SHP77 treated with DMSO at 0.1 percent for 48 hours (cell line): ENCODE results near the gene PIF1.

ENCODE experiments used
- DNase-seq: peaks from one replicate; lab custom pipeline; 2025; lab: John Stamatoyannopoulos, UW

PIF1 gene, protein sequence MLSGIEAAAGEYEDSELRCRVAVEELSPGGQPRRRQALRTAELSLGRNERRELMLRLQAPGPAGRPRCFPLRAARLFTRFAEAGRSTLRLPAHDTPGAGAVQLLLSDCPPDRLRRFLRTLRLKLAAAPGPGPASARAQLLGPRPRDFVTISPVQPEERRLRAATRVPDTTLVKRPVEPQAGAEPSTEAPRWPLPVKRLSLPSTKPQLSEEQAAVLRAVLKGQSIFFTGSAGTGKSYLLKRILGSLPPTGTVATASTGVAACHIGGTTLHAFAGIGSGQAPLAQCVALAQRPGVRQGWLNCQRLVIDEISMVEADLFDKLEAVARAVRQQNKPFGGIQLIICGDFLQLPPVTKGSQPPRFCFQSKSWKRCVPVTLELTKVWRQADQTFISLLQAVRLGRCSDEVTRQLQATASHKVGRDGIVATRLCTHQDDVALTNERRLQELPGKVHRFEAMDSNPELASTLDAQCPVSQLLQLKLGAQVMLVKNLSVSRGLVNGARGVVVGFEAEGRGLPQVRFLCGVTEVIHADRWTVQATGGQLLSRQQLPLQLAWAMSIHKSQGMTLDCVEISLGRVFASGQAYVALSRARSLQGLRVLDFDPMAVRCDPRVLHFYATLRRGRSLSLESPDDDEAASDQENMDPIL

DNA sequence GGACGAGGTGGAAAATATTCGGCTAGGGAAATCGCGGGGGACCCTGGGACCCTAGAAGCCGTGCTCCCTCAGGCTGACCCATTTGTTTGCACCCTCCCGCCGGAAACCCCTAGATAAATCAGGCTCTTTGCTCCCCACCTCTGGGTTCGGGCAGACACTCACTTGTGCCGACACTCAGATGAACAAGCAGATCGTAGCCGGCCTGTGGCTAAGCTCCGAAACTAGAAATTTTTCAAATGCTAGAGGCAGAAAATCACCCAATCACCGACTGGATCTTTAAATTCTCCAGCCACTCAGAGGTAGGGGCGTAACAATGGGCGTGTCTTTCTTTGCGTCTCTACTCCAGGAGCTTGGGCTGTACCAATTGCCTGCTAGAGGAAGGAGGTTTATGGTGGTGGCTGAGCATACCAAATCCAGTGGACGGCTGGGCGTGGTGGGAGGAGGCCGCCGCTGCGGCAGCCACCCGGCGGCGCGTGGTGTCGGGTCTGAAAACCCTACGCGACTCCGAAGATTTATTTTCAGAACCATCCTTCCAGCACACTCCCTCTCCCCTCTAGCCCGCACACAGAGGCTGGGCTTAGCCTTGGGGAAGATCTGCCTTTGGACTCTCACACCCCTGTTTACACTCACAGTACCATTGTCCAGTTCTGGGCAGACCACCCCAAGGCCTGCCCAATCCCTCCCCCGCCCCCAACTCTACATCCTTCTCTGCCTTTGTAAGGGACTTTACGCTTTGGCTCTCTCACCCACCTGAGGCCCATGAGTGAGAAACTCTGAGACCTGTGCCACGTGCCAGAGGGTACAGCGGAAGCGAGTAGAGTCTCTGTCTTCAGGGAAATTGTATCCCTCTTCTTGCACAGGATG, at the start of gene PIF1:
TSS of gene PIF1 (minus strand) at position 217 of the 864 bp plus-strand sequence. CDS start 1,312 bp downstream, outside the sequence.
- peak; percentile 99 for DNase-seq

DNA sequence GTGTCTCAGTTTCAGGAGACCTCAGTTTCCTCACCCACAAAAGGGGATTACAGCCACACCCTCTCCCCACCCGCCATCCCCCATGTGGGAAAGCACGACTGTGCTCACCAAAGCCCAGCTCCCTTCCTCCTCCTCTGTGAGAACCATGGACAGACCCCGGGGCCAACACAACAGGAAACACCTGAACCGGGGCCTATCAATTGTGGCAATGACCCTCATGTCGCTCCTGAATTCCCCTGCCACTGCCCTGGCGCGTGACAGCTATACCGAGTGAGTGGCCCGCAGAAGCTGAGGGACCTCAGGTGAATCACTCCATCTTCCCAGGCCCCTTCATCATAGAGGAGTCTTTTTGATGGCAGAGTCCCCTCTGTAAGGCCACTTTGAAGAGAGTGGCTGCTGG, 44.9 kb upstream of the PIF1 start:
- DNase-seq = no peak

DNA sequence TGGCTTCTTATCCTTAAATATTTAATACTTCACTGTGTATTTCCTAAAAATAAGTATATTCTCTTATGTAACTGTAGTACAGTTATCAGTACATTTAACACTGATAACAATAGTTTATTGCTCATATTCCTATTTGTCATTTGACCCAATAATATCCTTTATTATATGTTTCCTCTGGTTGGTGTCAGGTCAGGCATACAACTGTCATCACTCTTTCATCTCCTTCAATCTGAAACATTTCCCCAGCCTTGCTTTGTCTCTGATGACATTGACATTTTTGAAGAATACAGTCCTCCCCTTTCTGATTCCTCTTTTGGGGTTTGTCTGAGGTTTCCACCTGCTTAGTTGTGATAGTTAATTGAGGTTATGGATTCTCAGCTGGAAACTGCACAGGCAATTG, 44.1 kb upstream of the PIF1 start:
- DNase-seq = no peak

DNA sequence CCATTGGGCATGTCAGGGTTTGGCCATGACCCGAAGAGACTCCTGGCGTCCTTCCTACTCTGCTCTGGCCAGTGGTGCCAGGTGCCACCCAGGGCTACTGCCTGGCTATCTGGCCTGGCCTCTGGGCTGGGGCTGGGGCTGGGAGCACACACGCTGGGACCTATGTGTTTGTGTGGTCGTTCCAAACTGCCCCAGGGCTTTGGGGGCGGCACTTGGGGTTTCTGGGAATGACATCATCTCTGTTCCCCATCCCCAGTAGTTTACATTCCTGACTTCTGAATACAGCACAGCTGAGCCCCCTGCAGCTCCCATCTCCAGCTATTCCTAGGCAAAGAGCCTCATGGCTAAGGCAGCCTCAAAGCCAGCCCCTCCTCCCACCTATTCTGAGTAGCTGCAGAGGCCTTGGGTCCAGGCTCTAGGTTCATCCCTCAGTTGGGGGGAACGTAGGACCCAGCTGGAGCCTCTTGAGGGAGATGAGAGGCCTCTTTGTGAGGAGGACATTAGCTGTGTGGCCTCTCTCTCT, 40.6 kb upstream of the PIF1 start:
- no peak for DNase-seq

DNA sequence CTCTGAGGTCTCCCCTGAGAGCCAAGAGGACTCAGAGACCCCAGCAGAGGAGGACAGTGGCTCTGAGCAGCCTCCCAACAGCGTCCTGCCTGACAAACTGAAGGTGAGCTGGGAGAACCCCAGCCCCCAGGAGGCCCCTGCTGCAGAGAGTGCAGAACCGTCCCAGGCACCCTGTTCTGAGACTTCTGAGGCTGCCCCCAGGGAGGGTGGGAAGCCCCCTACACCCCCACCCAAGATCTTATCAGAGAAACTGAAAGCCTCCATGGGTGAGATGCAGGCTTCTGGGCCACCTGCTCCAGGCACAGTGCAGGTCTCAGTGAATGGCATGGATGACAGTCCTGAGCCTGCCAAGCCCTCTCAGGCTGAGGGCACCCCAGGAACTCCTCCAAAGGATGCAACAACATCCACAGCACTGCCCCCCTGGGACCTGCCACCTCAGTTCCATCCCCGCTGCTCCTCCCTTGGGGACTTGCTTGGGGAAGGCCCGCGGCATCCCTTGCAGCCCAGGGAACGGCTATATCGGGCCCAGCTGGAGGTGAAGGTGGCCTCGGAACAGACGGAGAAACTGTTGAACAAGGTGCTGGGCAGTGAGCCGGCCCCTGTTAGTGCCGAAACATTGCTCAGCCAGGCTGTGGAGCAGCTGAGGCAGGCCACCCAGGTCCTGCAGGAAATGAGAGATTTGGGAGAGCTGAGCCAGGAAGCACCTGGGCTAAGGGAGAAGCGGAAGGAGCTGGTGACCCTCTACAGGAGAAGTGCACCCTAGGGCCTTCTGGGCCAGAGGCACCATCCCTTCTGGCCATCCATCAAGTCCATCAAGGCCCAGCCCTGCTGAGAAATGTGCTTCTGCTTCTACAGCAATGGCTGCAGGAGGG, 39.9 kb upstream of the PIF1 start:
- DNase-seq = no peak

DNA sequence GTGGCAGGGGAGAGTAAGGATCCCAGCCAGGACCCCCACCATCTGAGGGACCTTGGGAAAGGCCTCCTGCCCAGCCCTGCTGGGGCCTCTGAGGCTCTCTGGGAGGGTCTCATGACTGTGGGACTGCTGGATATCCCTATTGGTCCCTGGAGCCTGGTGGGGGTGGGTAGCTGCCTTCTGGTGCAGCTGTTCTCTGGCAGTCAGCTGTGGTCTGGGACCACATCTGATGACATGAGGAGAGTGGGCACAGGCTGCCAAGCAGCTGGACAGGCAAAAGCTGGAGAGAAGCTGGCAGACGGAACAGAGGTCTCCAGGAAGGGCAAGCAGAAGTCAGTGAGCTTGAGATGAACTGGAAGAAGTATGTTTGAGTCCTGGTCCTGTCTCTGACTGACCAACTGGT, 38.6 kb upstream of the PIF1 start:
- DNase-seq = no peak

DNA sequence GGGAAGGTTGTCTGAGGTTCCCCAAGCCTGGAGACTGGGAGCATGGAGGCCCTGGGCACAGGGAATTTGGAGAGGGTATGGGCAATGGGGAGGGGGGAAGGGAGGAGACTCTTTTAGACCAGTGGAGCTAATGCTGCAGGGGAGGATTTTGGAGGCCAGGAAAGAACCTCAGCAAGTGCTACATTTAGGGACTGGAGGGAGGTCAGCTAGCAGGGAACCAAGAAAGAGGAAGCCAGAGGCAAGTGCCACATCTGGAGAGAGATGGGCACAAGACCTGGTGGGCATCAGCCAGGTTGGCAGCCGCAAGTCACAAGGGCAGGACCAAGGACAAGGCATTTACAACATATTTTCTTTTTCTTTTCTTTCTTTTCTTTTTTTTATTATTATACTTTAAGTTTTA, 37.0 kb upstream of the PIF1 start:
- no peak for DNase-seq

DNA sequence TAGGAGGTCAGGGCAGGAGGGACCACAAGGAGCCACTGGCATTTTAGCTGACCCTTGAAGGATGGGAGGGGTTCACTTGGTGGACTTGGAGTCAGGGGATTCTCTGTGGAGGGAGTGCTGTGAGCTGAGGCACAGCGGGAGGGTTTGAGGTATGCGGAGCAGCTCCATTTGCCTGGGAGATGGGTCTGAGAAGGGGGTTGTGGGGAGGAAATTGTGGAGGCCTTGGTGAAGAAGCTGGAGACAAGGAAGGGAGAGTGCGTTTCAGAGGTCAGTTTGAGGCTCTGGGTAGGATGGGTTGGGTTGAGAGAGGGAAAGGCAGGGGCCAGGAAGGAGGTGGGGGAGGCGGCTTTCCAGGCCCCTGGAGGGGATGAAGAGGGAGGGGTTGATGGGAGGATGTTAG, 36.5 kb upstream of the PIF1 start:
- DNase-seq = no peak

DNA sequence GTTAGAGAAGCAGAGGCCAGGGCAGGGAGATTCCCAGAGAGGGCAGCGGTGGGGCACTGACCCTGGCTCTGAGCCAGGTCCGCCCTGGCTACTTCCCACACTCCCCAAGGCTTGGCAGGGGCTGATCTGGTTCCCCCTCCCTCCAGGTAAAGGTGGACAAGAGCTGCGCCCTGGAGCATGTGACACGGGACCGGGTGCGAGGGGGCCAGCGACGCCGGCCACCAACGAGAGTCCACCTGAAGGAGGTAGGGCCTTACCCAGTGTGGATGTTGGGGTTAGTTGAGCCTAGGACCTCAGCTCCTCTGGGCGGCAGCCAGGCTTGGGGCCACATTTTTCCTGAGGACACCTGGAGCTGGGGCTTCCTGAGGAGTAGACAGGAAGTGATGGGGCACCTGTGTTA, 35.9 kb upstream of the PIF1 start:
- no peak for DNase-seq

DNA sequence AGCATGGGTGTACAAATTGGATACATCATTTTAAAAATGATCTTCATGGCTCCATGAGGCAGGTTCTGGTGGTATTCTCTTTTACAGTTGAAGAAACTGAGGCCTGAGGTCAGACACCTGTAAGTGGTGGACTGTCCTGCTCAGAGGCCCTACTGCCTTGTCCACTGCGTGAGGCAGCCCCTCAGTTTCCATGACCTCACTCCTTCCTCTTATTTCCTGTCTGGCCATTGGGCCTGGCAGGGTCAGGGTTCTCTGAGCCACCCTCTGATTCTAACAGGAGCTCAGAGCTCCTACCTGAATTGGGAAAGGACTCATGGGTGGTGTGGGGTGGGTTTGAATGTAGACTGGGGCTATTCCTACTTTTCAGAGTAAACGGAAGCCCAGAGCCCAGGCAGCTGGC, 33.8 kb upstream of the PIF1 start:
- no peak for DNase-seq

DNA sequence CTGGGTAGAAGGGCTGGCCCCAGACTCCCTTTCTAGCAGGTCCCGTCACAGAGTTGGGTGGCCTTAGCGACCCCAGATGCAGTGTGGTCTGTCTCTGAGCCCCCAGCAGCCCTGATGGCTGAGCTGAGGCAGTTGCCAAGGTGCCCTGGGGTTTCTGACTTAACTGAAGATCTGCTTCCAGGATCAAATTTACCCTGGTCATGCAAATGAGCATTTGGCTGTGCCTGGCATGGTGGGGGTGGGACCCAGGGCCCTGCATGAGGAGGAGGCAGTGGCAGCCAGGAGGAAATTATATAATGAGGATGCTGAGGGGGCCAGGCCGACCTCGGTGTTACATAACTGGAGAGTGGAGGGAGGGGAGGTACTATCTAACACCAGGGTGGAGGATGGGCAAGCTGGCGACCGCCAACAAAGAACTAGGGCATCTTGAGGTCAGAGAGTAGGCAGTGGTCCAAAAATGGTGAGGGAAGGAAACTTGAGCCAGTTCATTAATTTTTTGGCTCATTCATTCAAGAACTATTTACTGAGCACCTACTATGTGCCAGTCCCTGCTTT, 32.7 kb upstream of the PIF1 start:
- DNase-seq = no peak

DNA sequence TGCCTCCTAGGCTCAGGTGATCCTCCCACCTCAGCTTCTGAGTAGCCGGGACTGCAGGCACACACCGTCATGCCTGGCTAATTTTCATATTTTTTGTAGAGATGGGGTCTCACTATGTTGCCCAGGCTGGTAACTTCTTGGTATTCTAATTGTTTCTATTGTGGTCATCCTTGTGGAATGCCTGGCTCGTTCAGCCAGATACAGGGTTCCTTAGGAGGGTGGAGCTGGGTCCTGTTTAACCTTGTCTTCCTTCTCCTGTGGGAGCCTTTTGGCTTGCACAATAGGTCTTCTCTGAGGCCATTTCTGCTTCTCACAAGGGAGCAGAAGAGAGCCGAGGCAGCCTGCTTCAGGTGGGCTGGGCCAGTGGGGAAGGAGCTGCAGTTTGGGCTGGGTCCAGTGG, 32.0 kb upstream of the PIF1 start:
- no peak for DNase-seq

DNA sequence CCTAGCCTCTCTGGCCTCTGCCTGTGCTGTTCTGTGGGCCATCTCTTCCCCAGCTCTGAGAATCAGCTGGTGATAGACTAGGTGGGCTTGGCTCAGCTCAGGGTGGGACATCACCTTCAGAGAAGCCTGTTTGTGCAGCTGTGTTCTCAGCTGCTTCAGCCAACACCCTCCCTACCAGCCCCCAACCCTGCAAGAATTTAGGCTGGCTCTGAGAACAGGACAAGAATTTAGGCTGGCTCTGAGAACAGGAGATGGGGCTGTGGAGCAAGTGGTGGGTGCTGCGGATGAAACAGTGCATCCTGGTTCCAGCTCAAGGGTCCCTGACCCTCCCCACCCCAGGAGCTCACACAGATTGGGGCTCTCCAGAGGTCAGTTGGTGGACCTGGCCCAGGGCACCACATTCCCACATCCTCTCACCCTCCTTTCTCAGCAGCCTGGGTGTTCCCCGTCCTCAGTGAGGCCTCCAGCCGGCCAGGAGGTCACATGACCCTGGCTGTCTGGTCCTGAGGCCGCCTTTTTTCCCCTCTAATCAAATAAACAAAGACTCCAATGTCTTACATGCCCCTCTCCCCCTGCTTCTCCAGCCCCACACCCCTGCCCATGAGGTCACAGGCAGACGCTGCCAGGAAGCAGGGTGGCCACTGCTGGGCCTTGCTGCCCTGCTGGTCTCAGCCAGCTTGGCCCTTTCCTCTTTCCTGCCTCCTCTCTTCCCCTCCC, 31.1 kb upstream of the PIF1 start:
- no peak for DNase-seq

DNA sequence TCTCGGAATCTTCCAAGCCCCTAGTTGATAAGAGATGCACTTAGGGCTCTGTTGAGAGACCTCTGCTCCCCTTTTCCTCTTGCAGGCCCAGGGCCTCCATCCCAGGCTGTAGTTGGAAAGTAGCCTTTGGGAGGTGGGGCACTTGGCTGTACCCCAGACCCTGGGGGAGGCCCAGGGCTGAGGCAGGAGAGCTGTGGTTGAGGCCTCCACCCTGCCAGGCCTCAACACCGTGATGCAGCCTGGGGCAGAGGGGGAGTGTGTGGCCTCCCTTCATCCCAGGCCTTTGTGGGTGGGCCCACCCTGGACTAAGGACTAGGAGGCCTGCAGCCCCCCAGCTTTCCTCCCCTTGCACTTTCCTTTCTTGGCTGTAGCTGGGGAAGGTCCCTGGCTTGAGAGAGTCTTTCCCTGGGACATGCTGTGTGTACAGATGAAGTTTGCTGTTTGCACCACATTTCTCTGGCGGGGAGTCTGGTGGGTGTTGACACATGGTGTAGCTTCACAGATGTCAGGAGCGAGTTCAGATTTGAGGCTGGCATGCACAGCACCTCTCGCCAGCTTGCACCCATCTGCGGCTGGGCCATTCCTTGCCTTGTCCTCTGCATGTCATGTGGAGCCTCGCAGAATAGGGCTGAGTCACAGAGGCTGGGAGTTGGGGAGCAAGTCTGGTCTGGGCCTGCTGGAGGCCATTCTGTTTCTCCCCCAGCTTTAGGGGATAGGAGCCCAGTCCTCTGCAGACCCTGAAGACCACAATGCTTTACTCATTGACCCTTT, 29.9 kb upstream of the PIF1 start:
- DNase-seq = no peak

DNA sequence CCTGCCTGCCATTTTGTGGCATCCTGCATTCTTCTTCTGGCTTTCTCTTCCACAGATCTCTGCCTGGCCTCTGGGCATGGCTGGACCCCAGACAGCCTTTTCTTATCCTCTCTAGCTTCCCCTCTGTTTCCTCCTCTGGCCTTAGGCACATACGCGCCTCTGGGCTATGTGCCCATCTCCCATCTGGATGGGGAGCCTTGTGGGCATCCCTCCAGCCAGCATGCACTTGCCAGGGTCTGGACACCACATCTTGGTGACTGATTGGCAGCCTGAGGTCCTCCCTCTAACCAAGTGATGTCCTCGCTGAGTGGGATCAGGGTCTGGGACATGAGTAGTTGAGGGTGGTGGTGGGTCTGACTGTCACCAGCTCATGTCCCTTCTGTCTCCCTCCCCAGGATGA, 29.1 kb upstream of the PIF1 start:
- no peak for DNase-seq

DNA sequence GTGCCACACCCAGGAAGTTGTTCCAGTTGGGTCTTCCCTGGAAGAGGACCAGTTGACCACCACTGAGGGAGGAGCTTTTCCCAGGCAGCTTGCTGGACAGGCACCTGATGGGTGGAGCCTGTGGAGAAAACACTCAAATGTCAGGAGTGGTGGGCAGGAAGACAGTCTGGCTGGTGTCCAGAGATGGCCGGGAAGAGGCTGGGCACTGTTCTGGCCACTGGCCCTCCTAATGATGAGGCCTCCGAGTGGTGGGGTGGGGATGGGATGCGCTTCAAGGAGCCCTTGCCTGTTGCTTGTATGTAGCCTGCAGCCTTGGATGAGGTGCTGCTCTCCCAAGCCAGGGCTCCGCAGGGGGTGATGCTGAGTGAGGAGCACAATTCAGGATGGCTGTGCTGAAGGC, 28.6 kb upstream of the PIF1 start:
- no peak for DNase-seq

DNA sequence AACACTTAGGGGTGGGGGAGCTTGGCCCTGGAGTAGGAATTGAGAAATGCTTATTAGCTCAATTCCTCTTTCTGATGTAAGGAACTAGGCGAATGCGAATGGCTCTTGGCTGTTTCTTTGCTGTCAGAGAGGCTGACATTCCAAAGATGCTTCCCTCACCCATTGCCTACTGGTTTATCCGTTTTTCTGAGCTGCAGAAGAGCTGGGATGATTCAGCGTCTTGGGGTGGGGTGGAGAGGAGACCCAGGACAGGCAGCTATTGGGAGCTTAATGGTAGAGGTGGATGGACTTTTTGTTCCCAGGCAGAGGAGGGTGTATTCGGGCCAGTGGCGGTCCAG, 26.0 kb upstream of the PIF1 start:
- no peak for DNase-seq

DNA sequence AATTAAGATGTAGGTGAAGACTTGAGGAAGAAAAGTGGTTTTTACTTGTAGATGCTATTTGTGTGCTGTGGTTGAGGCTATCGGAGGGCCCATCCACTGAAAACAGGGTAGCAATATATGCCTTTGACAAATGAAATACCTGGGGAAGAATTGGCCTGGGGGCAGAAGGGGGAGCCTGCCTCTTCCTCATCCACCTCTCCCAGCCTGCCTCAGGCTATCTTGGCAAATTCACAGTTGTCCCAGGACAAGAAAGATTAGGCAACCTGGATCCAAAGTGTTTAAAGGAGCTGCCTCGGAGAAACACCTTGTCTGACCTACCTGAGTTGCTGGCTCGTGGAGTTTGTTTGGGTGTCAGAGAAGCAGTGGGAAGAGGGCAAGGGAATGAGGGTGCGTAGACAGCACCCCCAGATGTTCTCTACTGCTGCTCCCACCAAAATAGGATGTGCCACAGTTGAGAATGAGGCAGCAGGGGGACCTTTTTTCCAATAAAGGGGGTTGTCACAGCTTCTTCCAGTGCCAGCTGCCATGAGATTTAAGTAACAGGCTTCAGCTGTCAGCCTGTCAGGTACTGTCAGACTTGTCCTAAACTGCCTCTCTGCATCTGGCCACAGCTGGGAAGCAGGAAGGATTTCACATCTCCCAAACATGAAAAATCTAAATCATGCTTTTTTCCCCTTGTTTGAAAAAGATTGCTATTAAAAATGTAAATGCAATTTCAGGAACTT, 25.5 kb upstream of the PIF1 start:
- no peak for DNase-seq
